GM21447 (cell line): ENCODE measurements around the gene ATP1A1.

Source experiments
- ATAC-seq: cut with Tn5 transposase; IDR thresholded peaks from one replicate; pipeline ENCODE4 v1.9.1; 2021; ENCODE audit not compliant: unreplicated experiment

ATP1A1 gene

DNA sequence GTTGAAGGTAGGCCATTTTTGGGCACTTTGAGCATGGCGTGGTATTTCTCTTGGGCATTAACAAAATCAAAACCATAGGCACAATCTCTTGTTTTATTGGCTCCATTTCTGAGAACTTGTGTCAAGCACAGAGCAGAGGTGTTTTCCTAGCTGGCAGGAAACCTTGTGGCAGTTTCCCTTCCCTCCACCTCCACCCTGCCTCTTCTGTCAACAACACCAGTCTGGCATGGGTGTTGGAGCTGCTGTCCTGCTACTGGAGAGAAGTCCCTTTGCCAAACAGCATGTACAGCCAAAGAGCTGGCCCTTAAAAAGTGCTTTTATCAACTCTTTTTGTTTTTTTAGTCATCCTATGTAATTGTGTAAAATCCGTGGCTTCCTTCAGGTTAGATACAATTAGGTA is 16.0 kb downstream of the ATP1A1 start:
- ATAC-seq: no peak

DNA sequence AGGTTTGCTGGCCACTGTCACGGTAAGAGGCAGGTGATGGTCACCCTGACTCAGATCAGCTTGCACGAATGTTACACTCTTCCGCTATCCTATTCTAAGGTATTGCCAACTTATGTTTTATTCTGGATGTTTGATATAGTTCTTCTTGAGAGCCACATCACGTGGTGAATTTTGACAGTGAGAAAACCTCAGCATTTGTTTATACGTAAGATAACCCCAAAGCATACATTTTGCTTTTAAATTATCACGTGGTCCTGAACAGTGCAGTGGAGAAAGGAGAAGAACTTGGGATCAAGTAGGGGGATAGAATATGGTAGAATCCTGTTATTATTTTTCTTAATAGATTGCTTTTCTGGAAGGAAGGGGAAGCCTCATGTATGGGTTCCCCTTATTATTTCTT is 16.6 kb downstream of the ATP1A1 start:
- ATAC-seq: no peak

DNA sequence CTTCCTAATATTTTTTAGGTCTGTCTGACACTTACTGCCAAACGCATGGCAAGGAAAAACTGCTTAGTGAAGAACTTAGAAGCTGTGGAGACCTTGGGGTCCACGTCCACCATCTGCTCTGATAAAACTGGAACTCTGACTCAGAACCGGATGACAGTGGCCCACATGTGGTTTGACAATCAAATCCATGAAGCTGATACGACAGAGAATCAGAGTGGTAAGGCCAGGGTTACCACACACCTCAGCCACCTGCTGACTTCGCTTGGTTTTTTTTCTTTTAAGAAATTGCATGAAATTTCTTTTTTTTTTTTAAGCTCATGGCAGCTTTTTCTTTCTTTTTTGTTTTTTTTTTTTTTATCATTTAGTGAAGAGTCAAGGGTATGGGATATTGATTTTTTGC is 17.2 kb downstream of the ATP1A1 start:
- ATAC-seq: peak; percentile 72

DNA sequence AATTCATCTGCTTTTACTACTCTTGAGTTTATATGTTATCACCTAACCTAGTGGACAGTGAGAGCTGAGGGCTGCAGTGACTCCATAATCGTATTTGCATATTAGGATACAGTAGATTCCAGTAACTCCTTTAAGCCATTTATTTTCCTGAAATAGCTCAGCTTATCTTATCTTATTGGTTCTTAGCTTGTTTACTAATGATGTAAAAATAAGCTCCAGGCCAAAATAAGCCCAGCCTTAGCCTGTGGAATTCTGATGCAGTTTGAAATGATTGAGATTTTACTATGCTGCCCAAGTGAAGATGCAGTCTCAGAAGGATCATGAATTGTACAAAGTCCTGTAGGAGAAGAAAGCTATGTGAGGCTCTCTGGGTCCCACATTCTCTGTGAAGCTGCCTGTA is 18.1 kb downstream of the ATP1A1 start:
- ATAC-seq: no peak

DNA sequence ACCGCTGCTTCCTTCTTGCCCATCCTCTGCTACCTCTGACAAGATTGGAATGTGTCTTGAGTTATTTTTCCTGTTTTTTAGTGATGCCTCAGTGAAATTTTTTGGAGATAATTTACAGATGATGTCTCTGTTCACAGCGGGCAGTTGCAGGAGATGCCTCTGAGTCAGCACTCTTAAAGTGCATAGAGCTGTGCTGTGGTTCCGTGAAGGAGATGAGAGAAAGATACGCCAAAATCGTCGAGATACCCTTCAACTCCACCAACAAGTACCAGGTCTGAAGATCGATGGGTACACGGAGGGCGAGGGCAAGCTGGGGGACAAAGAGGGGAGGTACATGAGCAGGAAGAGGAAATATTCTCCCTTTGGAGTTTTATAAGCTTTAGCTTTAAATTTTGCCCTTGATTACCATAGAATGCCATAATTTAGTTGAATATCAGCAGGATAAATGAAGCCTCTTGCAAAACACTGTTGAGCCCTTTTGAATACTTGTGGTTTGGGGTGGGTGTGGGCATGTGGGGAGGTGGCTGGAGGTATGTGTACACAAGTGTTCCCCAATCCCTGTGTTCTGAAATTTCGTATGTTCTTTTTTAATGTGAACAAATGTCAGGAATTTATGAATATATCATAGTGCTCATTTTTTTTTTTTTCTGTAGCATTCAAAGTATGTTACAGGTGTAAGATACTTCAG is 19.8 kb downstream of the ATP1A1 start:
- ATAC-seq: no peak

DNA sequence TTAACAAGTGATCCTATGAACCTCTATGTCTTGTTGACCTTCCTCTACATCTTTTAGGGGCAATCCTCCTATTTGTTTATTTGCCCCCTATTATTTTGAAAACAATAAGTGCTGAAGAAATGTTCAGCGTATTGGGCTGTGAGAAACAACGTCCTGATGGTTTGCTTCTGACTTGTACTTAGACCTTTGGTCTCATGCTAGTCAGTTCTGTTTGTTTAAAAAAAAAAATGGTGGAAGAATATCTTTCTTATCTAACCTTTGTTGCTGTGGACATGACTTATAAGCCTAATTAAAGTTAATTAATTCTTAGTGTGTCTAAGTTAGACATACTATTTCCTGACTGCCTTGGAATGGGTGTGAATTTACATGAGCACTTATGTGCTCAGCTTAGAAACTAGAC is 20.7 kb downstream of the ATP1A1 start:
- no peak for ATAC-seq

DNA sequence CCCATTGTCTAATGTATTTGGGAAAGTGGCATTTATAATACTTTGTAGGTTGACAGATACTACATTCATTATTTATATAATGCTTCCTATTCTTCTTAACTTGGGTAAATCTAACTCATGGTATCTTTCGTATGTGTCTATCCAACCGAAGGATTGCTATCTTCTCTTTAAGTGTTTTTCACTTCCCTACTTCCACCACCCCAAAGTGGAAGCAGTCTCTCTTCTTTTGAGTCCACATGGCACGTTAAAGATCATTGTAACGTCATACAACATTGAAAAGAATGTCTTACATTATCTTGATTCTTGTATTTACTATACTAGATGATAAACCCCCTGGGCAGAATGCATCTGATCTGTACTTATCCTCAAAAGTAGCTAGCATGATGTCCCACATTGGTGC is 21.2 kb downstream of the ATP1A1 start:
- no peak for ATAC-seq

DNA sequence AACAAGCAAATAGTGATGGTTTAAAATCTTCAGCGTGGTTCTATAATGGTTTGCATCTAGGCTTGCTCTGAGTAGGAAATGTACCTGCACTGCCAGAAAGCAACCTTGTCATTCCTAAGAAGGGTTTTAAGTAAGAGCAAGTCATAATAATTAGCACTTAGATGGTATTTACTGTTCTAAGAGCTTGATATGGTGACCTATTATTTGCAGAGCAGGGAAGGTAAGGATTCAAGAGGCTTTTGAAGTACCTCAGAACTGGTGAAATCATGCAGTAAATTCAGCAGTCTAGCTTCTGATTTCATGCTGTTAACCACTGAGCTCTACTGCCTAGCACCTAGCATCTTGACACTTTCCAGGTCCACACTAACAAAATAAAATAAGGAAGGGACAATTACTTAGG is 23.7 kb downstream of the ATP1A1 start:
- no peak for ATAC-seq

DNA sequence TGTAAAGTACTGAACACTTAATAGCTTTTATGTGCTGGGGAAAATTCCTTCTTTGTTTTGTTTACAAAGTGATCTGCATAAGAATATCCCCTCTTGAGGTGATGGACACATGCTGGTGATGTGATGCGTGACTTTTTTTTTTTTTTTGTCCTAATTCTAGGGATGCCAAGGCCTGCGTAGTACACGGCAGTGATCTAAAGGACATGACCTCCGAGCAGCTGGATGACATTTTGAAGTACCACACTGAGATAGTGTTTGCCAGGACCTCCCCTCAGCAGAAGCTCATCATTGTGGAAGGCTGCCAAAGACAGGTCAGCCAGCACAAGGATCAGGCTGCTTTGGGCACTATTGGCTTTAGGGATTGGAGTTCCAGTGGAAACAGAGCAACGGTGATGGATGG is 24.7 kb downstream of the ATP1A1 start:
- ATAC-seq: no peak

DNA sequence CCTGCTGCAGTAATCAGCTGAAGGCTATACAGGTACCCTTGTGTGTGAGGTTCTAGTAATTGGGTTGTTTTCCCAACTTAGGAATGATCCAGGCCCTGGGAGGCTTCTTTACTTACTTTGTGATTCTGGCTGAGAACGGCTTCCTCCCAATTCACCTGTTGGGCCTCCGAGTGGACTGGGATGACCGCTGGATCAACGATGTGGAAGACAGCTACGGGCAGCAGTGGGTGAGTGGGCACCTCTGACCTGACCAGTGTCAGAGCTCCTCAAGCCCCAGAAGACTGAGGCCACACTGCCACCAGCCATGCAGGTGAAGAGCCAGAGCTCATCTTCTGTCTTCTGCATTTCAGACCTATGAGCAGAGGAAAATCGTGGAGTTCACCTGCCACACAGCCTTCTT is 27.7 kb downstream of the ATP1A1 start:
- ATAC-seq: no peak

DNA sequence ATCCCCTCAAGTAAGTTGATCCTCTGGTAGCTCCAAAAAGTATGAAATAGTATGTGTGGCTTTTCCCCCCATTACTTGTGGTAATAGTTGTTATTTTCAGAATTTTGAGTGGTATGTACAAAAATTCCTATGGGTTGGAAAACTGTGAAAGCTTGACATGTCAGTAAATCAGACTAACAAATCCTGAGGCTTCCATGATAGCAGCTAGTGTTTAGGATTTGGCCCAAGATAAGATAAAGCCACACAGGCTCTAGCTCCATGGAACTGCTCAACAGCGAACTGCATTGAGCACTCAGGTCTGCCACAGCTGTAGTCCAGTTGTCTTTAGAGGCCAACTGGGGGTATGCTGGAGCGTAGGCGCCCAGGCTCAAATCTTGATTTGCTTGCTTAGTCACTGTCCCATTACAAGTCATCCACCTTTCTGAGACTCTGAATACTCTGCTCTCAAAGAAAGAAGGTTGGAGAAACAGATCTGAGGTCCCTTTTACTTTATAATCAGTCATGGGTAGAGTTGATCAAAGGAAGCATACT is 28.7 kb downstream of the ATP1A1 start:
- ATAC-seq: no peak

DNA sequence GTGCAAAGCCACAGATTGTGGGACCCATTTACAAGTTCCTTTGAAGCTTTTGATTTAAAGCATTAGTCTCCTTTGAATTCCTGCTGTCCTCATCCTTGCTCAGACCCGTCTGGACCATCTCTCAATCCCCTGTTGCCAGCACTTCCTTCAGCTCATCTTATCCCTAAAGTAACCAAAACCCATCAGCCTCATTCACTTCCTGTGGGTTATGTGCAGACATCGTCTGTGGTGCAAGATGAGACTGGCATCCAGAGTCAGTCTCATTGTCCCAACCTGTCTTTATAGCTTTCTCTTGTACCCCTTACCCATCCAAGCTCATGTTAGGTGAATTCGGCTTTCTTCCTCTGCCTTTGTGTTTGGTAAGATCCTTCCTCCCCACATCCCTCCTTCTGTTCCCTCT is 29.3 kb downstream of the ATP1A1 start:
- no peak for ATAC-seq

DNA sequence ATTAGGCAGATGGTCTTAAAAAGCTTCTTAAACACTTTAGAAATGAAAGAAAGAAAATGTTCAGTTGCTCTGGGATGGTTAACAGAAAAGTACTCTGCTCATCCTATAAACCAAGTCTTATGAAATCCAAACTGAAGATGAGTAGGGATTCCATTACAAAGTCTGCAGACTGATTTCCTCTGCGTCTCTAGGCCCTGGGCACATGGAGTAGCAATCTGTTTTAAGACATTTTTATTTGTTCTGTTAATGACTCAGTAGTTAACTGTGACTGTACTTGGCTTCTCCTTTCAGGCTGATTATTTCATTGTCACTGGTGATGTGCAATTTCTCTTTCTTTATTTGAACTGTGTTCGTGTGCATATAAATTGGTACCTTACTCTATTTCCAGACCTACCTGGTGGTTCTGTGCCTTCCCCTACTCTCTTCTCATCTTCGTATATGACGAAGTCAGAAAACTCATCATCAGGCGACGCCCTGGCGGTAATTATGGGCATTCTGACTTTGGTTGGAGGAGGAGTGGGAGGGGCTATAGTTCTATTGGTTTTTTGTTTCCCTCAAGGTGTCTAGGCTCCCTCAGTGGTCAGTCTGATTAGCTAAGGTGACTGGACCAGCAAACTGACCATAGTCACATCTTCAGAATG is 30.6 kb downstream of the ATP1A1 start:
- ATAC-seq: no peak

DNA sequence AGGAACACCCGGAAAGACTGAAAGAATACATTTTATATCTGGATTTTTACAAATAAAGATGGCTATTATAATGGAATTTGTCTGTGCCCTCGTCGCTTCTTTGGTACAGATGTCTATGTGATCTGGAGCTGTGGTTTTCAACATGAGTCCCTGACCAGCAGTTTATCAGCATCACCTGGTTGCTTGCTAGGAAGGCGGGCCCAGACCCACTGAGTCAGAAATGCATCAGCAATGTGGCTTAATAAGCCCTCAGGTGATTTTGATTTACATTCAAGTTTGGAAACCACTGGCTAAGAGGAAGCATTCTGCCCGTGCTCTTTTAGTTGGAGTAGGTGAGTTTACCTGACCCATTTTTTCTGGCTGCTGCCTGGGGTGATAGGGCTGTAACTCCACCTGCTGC is 31.7 kb downstream of the ATP1A1 start:
- no peak for ATAC-seq

DNA sequence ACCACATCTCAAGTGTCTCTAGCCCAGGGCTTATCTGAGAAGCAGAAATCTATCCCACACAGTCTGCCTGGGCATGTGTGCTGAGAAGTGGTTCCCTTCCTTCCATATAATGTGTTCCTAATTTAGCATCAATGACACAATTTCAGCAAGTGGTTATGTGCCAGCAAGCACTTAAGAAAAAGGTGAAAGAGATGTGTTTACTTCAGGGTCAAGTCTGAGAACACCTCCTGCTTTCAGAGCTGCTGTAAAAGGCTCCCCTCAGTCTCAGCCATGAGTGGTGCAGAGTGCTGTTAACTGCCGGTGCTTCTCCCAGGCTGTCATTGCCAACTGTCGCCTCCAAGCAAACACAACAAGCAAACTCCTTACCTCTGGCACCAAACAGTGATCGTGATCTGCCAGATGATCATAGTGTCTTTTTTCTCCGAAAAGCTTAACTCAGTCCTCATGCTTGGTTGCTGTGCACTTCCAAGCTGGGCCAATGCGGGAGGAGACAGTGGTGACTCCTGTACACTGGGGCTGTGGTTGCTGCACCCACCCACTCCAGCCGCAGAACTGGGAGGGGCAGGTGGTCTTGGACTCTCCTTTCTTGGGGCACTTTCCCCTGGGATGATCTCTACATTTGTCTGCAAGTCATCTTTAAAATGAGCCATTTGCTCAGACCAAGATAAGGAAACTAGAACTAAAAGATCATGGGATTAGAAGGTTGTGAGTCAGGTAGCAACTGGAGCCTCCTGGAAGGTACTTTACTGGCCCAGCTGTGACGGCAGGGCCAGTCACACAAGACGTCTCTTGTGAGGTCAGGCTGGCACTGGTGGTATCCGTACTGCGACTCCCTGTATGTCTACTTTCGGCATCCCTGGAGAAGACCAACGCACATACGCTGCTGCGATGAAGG is 32.4 kb downstream of the ATP1A1 start:
- no peak for ATAC-seq

DNA sequence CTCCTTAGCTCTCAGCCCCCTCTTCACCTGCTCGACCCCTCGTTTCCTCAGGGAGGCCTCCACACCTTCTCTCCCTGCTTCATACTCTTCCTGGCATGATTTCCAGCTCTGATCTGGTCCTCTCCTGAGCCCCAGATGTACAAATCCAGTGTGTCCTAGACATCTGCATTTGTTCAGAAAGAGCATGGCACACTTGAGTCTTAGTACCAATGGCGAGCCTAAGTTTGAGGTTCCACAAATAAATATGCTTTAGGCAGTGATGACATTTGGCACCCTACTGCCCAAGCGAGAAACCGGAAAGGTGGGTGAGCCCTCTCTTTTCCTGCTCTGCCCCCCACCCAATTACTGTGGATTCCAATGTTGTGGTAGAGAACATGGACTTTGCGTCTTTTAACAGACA is 34.0 kb downstream of the ATP1A1 start:
- ATAC-seq: no peak

DNA sequence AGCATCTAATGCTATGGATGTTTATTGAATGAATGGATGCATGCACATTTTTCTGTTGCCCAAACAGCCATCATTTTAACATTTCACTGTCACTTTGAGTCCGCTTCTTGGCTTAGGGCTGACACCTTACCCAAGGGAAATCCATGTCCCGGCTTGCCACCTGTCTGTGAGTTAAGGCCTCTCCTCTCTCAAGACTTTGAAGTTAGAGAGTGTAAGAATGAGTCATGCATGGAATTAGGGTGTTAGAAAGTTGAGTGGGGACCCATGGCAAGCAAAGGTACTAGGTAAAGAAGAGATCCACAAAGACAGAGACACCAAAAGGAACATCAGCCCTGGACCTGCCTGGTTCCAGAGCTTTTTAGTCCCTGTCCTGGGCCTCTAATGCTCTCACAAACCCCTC is 35.1 kb downstream of the ATP1A1 start:
- ATAC-seq: no peak

DNA sequence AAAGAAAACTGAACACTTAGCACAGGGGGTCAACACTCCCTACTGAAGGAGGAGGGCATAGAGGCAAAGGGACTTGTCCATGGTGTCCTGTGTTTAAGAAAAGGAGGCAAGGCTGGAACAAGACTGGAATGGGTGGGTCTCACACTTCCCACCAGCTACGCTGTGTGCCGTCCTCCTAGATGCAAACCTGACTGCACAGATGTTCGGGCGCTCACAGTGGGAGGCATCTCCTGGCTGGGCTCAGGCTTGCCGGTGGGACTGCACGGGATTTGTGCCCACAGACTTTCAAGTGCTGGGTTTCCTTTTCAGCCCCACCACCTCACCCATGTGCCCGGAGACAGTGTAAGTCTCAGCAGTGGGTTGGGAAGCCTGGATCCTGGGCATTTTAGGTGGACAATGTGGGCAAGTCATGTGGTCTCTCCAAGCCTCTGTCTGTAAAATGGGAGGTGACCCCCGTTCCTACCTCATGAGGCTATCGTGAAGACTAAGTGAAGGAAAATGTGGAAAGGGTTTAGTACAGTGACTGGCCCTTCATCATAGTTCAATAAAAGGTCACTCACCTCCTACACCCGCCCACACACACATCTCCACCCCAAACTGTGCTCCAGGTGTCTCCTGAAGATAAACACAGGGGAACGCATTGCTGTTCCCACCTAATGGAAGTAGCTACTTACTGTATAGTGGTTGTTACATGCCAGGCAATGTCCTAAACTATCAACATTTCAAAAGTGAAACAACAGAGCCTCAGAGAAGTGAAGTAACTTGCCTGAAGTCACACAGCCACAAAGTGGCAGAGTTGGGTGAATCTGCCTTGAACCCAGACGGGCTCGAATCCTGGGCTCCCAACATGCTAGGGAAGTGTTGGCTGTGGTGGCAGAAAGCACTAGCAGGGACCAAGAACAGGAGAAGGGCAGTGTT is 36.0 kb downstream of the ATP1A1 start:
- ATAC-seq: no peak

DNA sequence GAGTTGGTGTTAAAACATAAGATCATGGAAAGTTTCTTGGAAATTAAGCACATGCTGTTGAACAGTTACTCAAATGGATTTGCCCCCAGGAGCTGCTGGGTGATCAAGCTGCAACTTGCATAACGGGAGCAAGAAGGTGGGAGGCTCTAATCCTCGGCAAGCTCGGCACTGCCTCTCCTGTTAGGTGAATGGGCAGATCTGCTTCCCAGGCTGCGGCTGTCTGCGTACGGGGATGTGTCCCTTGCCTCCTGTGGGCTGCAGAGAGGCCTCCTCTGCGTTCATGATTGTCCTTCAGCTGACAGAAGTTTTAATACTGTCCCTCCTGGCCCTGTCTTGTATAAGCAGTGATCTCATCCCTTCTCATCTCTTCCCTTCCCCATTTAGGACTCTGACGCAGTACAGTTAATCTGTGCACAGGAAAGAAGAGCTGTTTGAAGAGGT is 36.7 kb downstream of the ATP1A1 start:
- ATAC-seq: no peak

DNA sequence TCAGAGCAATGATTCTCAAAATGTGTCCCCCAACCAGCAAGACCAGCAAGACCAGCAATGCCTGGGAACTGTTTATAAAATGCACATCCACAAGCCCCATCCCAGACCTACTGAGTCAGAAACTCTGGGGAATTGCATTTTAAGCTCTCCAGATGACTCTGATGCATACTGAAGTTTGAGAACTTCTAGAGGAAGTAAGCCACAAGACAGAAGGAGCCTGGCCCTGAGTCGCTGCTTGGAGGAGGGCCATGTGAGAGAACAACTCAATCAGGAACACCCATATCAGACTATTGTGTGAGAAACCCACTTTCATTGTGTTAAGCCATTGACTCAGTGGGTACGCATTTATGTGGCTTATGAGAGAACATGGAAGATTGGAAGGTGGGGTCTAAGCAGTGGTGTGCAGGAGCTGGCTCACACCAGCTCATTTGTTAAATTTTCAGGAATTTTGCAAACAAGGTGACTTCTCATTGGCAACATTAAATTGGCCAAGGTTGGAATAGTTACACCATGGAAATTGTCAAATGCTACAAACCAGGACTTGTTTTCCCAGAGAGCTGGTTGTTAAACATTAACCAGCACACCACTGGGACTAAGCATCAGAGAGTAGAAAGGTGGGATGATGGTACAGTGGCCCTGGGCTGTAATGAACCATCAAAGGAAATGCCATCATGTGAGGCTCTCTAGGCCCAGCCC is 38.9 kb downstream of the ATP1A1 start:
- no peak for ATAC-seq
